HEK293T (cell line): ENCODE results near the gene ANO6.

Experiments
- FOXA1 ChIP-seq: fragments of 450-650 bp; IDR thresholded peaks from 2 replicates; pipeline ENCODE4 v1.6.1; 2016; ENCODE audit warnings: mild to moderate bottlenecking
- HDGF ChIP-seq: fragments of 450-650 bp; IDR thresholded peaks from 2 replicates; pipeline ENCODE4 v1.6.1; 2017; ENCODE audit warnings: antibody characterized with exemption, borderline replicate concordance

DNA sequence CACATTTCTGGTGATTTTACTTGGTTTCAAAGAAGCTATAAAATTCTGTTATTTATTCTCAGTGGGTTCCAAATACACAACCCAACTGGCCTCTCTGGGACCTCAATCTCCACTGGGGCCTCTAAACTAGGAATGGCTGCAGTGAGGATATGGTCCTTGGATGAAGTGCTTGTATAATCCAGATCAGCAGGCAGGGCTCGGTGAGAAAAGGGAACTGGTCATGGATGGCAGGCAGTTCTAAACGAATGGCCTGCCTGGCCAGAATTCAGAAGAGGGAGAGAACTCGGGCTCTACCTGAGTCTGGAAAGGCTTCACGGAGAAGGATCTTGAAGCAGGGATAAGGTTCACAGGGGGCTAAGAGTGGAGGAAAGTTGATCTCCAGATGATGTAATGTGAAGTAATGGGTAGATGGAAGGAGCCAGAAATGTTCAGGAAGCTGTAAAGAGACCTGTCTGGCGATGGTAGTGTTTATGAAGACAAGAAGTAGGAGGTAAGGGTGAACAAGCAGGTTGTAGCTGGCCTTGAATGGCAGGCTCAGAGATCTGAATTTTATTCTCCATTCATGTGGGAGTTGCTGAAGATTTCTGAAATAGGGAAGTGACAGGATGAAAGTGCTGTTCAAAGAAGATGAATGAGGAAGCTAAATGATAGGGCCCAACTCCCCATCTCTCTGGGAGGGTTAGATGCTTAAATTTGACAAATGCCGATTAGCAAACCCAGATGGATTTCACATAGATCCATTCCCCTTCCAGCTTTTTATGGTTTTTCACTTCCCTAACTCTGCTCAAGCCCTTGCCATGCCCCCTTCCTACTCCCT is 31.5 kb upstream of the ANO6 start:
- TF ChIP-seq HDGF, result no peak
- no peak for TF ChIP-seq FOXA1
